Measurements from ENCODE around the gene PELI2.

PELI2 gene

DNA sequence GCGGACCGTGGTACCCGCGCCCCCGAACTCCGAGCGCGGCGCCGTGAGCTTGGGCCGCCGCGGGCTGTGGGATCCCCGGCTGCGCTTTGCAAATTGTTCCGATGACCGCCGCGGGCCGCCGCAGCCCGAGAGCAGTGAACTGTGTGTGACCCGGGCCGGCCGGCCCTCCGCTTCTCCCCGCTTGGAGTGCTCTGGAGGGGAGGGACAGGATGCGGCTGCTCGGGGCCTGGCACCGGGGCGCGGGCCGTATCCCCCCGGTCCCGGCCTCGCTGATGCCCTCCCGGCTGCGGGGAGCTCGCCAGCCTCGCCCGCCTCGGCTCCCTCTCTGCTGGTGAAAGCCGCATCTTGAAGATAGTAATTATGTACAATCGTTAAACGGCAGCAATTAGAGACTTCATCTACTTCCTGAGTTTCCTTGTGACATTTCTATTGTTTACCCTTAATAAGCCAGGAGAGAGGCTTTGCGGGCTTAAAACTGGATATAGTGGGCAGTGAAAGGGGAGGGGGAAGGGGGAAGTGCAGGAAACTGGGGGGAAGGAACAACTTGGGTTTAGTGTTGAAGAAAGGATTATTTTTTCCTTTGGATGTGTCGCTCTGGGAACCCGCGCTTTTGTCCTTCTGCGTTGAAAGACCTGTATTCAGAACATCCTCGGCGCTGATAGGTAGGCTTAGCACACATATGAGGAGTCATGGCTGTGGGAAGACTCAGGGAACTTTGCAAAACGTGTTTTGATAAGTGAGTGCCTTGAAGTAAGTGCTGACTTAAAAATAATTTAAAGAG is 1.2 kb downstream of the PELI2 start:
- DNase-seq, result peak; percentile 55

DNA sequence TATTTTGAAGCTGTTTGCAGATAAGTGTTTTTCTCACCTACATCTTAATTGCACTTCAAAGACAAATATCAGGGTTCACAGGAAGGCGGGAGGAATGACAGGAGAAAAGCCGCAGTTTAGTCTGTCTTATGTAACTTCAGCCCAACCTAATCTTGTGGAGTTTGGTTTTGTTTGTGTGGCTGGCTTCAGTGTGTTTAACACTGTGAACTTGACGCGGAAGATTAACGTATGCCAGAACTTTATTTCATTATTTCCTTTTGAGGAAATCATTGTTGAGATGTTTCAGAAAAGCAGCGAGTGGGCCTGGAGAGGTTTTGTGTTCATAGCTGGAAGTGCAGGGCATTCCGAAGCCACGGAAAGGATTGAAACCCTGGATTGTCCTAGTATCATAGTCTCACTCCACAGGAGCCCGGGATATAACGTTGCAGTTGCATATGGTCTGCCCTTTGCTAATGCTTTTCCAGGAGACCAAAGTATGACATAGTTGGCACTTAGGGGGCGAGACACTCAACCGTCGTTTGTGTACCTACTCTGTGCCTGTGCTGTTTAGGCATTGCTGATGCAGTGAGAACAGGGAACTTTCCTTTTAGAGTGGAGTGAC is 2.0 kb downstream of the PELI2 start:
- peak; percentile 54 for DNase-seq

DNA sequence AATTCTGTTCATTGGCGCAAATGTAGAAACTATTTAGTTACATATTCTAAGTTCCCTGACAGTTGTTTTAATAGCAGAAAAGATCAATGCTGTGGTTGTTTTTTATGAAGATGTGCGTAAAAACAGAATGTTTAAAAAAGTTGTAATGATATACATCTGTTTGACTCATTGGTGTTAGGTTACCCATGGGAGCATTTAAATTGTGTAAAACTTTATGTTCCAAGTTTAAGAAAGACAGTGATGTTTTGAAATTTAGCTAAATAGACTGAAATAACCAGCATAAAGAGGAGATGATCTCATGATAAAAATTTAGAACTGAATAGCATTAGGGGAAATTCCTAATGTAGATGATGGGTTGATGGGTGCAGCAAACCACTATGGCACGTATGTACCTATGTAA is 3.6 kb downstream of the PELI2 start:
- DNase-seq, result no peak

DNA sequence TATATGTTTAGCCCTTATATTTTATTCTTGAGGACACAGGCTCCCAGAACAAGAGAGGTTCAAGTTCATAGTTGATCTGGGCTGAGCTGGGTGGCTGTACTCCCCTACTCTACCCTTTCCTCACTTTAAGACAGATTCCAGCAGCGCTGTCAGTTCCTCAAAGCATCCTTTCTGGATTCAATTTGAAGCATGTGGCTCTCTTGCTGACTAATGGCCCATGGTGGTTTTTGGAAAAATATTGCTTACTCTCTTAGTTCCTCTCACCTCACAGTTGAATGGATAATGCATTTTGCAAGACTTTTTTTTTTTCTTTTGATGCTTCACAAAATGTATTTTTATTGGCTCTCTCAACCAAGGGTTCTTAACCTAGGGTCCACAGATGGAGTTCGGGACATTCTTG is 4.1 kb downstream of the PELI2 start:
- DNase-seq, result no peak

DNA sequence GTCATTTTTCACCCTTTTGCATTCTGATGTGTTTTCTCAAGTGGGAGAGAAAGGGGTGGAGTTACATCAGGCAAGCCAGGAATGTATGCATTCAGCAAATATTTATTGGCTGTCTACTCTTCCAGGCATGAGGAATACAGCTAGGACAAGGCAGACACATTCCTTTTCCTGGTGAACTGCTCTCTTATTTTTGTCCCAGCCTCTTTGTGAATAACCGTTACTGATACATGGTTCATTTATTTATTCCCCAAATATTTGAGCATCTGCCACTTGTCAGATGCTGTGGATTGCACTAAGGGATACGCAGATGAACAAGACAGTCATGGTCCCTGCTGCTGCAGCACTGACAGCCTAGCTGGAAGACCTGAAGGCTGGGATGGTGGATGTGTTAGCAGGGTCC is 6.1 kb downstream of the PELI2 start:
- DNase-seq, result no peak

DNA sequence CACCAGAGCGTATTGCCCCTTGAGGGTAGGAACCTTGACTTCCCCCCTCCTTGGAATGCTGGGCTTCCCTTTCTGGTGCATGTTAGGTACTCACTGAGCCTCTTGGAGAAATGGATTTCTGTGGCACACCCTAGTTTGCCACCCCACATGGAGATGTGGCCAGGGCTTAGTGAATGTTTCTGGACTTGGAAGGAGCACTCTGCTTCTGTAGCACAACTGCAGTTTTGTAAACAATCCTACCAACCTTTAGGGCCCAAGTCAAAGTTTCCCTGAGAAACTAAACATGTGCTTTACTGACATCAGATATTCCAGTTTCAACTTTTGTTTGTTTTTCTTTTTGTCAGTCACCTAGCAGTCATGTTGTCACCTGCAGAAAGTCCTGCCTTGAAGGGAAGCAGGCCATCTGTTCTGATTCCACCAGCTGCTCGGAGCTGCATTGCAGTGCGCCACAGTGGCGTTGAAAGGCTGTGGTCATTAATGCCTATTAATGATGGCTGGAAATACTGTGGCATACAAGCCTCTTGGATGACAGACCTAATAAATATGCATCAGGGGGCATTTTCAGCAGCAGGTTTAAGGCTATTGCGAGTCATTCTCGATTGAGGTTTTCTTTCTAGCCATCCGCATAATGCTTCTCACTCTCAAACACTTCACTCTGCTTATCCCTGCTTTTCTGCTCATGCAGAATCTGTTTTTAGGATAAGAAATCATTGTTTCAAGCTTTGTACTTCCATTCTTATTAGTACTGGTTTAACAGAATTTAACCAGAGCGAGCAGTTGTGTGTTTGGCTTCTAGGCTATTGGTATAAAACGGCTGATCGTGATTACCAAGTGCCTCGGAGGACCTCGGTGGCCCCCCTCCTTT is 7.8 kb downstream of the PELI2 start:
- no peak for DNase-seq

DNA sequence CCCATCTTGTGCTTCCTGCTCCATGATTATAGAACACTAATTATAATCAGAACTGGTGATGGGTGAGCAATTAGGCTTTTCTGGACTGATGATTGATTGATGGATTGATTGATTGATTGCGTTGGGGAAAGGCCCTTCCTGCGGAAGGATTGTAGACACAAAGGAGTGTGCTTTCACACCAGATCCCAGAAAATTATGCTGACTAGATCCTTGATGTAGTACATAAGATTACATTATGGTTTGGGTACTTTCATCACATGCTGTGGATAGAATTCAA is 8.4 kb downstream of the PELI2 start:
- DNase-seq, result no peak

DNA sequence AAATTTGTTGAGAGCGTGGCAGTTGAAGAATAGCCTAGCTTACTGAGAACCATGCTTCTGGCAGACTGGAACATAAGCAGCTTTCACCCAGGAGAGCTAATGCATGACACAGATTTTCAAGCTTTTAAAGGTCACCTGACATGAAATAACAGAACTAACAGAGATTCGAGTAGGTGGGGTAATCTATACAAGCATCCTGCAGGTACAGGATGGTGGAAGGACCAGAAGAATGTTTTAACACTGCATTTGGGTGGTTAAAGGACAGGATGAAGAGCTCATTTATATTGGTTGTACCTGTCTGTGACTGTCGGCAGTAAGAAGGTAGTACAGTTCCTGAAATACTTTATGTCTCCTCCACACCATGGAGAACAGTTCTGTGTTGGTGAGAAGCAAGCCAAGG is 8.9 kb downstream of the PELI2 start:
- no peak for DNase-seq

DNA sequence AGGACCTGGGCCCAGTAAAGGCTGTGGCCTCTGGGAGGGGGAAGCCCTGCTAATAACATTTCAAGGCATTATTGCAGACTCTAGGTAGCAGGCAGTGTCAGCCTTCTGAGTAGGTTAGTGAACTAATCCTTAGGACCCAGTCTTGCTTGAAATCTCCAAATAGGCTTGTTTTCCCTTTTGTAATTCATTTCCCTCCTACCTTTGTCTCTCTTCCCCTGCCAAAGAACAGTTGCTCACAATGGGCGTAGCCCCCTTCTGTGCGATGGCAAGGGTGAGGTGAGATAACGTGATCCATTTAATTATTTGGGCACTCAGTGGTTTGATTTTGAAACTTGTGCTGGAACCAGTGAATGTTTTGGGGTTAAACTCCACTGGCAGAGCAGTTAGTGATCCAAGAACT is 10.9 kb downstream of the PELI2 start:
- DNase-seq, result peak; percentile 60

DNA sequence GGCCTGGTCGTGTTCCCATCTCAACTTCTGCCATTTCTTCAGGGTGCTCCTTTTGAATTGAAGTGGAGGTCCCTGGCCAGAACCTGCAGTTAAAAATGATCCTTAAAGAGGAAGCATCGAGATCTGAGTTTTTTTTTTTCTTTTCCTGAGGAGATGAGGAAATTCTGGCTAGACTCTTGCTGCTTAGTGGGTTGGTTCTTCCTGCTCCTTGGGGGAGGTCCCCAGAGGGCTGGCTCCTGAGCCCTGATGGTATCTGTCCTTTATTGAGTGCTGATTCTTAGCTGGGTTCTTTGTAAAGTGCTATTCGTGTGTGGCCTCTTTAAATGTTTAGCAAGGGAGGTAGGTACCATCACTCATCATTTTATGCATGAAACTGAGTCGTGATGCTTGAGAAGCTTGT is 11.7 kb downstream of the PELI2 start:
- peak; percentile 52 for DNase-seq

DNA sequence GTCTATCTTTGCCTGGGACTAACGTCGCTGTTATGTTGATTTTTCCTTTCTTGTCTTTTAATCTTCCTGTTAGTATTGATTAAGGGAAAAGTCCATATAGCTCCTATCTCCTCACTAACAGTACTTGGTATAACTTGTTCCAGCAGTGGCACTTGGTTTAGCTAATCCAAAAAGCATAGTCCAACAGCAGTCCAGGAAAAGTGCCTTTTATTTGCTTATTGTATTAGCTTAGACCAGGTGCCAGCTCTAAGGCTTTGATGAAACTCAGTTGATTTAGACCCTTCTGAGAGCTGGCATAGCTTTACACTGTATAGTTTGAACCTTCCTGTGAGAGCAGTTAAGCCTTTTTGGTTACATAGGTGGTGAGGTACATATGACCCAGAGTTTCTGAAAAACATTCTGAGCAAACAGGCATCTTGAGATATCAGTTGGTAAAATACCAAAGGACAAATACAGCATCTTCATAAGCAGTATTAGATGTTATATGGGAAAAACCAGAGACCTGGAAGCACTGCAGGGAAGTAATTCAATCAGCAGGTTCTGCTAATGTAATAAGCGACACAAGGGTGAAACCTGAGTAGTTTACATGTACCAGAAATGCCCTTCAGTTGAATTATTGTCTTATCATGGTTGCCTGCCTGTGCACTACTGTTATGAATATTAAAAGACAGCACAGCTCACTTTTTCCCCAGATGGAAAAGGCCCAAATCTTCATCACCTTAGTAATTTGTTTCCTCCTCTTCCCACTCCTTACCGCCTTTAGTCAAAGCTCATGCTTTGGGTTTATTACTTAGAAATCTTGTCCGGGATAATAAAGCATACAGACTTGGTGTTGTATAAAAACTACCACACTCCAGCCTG is 13.0 kb downstream of the PELI2 start:
- no peak for DNase-seq

DNA sequence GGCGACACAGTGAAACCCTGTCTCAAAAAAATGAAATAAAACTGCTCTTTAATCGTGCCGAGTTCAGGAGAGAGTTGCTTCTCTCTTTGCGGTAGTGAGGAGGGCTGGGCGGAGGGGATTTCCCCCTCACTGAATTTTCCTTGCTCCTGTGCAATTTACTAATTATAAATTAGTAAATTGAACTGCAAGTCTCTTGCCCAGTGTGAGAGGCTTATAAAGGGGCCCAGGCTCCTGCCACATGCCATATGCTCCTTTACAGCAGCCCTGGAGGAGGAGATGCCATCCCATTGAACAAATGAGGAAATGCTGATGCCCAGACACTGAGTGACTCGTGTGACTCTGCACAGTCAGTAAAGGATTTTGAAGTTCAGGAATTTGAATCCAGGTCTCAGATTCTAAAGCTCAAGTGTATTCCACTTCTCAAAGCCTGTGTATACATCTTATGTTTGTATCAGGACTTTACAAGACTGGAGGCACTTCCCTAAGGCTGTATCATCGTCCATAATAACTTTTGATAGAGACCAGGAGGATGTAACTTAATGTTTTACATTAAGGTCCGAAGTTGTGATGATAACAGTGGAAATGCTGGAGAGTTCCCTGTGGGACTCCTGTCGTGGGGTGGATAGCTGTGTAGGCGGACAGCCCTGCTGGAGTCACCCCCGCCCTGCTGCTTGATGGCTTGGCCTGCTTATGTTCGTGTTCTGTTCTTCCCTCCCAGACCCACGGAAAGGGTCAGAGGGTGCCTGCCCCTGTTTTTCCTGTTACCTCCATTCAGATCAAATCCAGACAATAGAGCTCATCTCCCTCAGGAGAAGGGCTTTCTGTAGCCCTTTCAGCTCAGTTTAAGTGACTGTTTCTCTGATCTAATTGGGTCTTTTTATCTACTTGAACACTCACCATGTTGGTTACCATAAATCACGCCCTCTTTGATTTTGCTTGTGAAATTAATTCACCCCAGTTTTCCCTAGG is 13.9 kb downstream of the PELI2 start:
- peak; percentile 34 for DNase-seq

DNA sequence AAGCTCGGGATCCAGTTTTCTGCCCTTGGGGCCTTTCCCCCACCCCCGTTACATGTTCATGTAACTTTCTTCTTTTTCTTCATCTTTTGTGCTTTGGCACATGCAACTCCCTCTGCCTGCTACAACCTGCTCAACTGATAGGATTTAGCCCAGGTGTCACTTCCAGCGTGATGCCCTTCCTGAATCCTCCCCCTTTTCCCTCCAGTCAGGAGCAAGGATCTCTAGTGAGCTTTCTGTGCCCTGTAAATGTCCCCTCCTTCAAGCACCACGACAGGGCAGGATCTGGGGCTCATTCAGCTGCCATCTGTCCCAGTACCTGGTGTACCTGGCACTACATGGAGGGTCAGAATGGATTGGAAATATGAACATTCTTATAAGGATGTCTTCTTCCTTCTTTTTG is 15.3 kb downstream of the PELI2 start:
- DNase-seq, result no peak

DNA sequence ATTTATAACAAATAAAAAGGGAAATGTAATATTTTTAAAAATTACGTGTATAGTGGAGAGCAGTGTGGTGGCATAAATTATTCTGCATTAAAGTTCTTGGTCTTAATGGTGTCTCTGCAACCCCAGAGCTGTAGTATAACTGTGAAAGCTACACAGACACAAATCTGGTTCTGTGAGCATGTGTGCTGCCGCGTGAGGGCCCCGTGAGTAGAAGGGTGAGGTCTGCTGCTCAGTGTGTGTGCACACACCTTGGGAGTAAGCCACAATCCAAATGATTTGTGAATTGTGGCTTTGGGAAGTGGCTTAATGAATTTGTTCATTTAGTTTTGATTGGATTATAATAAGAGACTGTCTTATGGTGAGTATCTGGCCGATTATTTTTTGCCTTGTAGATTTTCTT is 16.8 kb downstream of the PELI2 start:
- no peak for DNase-seq

DNA sequence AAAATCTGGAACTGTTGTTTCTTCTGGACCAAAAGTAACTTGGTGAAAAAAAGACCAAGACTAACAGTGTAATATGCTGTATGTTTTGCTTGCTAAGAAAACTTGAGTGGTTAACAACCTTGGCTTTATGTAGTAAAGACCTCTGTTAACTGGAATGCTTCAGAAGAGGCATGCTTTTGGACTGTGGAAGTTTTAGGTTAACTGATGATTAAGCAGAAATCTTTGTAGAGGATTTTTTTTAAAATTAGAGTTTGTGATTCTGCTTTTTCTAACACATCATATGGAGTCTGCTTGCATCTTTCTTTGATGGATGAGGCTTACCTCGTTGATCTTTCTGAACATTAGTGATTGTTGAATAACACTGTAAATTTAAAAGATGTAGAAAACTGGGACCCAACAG is 17.5 kb downstream of the PELI2 start:
- no peak for DNase-seq

DNA sequence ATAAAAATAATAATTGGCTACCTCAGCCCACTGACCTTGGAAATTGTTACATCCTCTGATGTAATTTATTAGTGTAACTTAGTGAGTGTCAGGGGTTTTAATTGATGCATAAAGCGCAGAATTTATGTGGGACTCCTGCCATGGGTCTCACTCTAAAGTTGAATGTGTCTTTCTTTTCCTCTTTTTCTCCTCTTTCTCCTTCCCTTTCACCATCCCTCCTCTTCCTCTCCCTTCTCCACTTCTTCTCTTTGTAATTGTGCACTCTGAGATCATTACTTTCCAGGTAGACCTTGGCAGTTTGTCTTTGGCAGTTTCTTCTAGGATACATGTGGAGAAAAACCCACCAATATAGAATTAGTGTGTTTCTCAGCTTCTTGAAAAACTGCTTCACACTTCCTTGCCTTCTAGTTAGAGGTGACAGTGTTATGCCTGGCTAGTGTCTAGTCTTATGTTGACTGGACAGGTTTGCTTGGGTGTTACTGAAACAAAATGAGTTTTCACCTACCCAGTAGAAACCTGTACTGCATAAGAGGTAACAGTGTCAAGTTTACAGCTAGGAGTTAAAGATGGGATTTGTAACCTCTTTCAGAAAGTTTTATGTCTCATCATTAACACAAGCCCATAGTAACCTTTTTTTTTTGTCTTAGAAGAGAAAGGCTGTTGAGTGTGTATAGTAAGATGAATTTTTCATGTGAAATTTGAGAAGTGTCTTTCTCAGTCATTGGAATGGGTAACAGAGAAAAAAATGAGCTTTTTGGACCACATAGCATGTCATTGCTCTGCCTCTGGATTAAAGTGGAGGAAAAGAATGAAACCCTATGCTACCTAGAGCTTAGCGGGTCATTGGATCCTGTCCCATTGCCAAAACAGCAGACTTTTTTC is 18.6 kb downstream of the PELI2 start:
- no peak for DNase-seq

DNA sequence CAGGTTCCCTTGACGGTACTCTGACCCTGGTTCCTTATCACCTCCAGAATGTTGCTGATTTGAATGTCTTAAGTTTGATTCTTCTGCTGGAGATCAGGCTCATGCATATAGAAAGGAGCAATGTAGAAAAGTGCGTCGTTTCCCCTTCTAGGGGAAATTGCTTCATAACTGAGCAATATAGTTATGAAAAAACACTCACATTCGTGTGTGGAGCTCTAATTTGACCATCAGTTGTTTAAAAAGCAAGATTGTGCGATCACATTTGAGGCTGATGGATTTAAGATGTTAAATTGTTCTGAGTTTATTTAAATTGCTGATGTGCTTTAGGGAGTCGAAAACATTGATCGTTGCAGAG is 19.2 kb downstream of the PELI2 start:
- no peak for DNase-seq

DNA sequence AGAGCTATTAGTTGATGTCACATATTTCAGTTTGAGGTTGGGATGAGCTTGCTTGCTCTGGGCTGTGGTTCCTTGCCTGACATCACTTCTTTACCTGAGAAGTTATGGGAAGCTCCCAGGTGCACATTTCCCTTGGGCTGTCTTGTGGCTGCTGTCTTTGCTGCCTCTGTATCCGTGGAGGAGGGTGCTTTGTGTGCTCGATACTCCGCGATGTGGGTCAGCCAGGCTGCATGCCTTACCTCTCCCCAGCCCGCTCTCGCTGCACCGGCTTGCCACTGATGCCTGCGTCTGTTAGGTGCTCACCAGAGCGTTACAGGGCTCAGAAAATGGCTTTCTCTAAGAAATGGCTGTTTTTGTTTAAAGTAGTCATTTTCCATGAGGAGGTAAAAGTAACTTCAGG is 19.6 kb downstream of the PELI2 start:
- no peak for DNase-seq

DNA sequence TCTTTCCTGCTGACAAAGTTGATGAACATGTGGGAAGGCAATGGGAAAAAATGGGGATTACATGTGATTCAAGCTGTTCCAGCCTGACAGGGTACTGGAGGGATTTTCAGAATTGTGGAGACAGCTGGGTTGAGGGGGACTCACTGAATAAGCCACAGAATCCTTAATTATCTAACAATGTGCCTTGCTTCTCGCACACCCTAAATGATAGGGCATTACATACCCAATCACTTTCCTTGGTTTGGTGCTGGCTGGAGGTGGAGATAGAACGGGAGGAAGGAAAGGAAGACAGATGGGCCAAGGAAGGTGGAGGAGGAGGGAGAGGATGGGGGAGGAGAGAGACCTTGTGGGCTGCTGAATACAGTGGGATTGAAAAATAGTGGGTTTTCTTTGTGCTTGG is 20.7 kb downstream of the PELI2 start:
- no peak for DNase-seq

DNA sequence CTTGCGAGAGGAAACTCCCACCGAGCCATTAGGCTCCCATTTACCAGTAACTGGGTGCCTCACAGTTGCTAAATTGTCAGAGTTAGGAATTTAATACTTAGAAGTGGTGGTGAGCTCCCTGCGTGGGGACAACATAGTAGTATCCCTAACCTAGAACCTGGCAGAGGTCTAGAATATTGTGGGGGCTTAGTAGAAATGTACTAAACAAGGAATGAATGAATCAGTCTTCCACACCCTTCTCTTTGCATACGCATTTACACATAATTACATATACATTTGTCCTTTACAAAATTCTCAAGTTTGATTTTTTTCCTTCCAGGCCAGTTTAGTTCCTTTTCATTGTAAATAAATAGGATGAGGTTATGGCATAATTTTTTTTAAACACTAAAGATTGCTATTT is 24.1 kb downstream of the PELI2 start:
- DNase-seq, result no peak

DNA sequence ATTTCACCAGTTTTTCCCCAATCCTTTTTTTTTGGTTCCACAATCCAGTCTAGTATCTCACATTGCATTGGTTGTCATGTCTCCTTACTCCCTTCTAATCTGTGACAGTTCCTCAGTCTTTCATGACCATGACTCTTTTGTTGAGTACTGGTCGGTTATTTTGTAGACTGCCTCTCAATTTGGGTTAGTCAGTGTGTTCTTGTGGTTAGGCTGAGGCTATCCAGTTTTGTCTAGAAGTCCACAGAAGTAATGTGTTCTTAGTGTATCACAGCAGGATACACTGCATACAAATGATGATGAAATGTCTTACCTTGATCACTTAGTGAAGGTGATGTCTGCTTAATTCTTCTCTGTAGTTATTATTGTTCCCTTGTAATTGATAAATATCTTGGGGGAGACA is 24.8 kb downstream of the PELI2 start:
- no peak for DNase-seq

Measured in hematopoietic multipotent progenitor cell treated with erythropoietin and hydrocortisone succinate and interleukin-3 and kit ligand, for 6 days (in vitro differentiated cells).